H1 (cell line): ENCODE results near the gene GCNT1.

ENCODE experiments used
- ATF2 ChIP-seq: IDR thresholded peaks from 2 replicates; pipeline ENCODE4 v1.6.1; 2012; ENCODE audit warnings: low read length, inconsistent platforms
- ATF3 ChIP-seq: IDR thresholded peaks from 2 replicates; pipeline ENCODE4 v1.6.1; 2011; ENCODE audit warnings: low read depth, mild to moderate bottlenecking, low read length; ENCODE audit not compliant: insufficient read depth
- CTCF ChIP-seq, 3 experiments: IDR thresholded peaks; 1 replicate in 2 of 3; 2 replicates in 1 of 3; pipeline versions ENCODE4 v1.5.1 to v1.6.1; 2011; ENCODE audit warnings: low read length in 3 of 3, mild to moderate bottlenecking in 3 of 3, inconsistent platforms in 2 of 3, low read depth in 1 of 3, moderate library complexity in 1 of 3; ENCODE audit not compliant: insufficient read depth in 1 of 3; ENCODE audit errors: control extremely low read depth in 1 of 3
- EP300 ChIP-seq, 2 experiments: IDR thresholded peaks; 1 replicate in 1 of 2; 2 replicates in 1 of 2; pipeline ENCODE4 v1.6.1; 2011 to 2012; ENCODE audit warnings: low read depth in 2 of 2, low read length in 2 of 2, mild to moderate bottlenecking in 2 of 2, borderline replicate concordance in 1 of 2, inconsistent platforms in 1 of 2, moderate library complexity in 1 of 2
- EZH2 ChIP-seq: fragments of 200-600 bp; sonication (generic); IDR thresholded peaks from 2 replicates; pipeline ENCODE4 v1.7.1; 2012; ENCODE audit warnings: low read depth, mild to moderate bottlenecking, moderate library complexity, low read length, inconsistent platforms; ENCODE audit not compliant: severe bottlenecking
- MAFK ChIP-seq: IDR thresholded peaks from 2 replicates; pipeline ENCODE4 v1.6.1; 2012; ENCODE audit warnings: low read depth, mild to moderate bottlenecking, improper control_type of control experiment, low read length
- MAX ChIP-seq: IDR thresholded peaks from 2 replicates; pipeline ENCODE4 v1.6.1; 2012; ENCODE audit warnings: inconsistent platforms
- POLR2AphosphoS5 ChIP-seq: IDR thresholded peaks from 2 replicates; pipeline ENCODE4 v1.6.1; 2011; ENCODE audit warnings: low read depth, low read length
- RFX5 ChIP-seq: IDR thresholded peaks from 2 replicates; pipeline ENCODE4 v1.6.1; 2011; ENCODE audit warnings: low read depth, low read length, improper control_type of control experiment, borderline replicate concordance
- SAP30 ChIP-seq: fragments of 300-600 bp; sonication (generic); IDR thresholded peaks from 2 replicates; pipeline ENCODE4 v1.7.1; 2012; ENCODE audit warnings: low read length, moderate library complexity, mild to moderate bottlenecking, inconsistent platforms; ENCODE audit not compliant: insufficient read depth, insufficient replicate concordance
- SIN3A ChIP-seq, 2 experiments: IDR thresholded peaks in 1 of 2; conservative IDR thresholded peaks in 1 of 2; 2 replicates each; pipeline ENCODE4 v1.6.1; 2011 to 2012; ENCODE audit warnings: low read length in 2 of 2, improper control_type of control experiment in 1 of 2, low read depth in 1 of 2, mild to moderate bottlenecking in 1 of 2
- SRF ChIP-seq: IDR thresholded peaks from 2 replicates; pipeline ENCODE4 v1.6.1; 2011; ENCODE audit warnings: mild to moderate bottlenecking, low read depth, low read length, moderate library complexity
- TBP ChIP-seq: IDR thresholded peaks from 2 replicates; pipeline ENCODE4 v1.6.1; 2011; ENCODE audit warnings: low read depth, low read length, improper control_type of control experiment
- ZNF274 ChIP-seq: IDR thresholded peaks from 2 replicates; pipeline ENCODE4 v1.7.0; 2012; ENCODE audit warnings: low read length, borderline replicate concordance; ENCODE audit errors: extremely low read depth

GRCh38 chr9:76438841-76439588, 20.0 kb upstream of the GCNT1 start:
- TF ChIP-seq MAFK (no peak), CTCF (IDR thresholded peaks at IDR 0.05; ENCODE audit: control extremely low read depth in 1 of 3, insufficient read depth in 1 of 3, low read depth in 1 of 3, low read length in 3 of 3) (no peak), EZH2 (no peak), RFX5 (no peak), SRF (no peak), ZNF274 (no peak), ATF2 (no peak), POLR2AphosphoS5 (no peak), ATF3 (no peak), MAX (no peak), SAP30 (no peak), SIN3A (conservative IDR thresholded peaks at IDR 0.05 in 1 of 2, IDR thresholded peaks at IDR 0.05 in 1 of 2; ENCODE audit: low read depth in 1 of 2, low read length in 2 of 2) (no peak), TBP (no peak), EP300 (IDR thresholded peaks at IDR 0.05; ENCODE audit: borderline replicate concordance in 1 of 2, low read depth in 2 of 2, low read length in 2 of 2) (no peak)
